Measurements from ENCODE around the gene PADI3. TPM values are rescaled to one million over a fixed set of nuclear protein-coding genes. Genes with fewer than 3 reads are reported as not detected.

The PADI3 gene
- total RNA-seq, 1 experiment from 2014 or later, result 0.61 TPM

DNA sequence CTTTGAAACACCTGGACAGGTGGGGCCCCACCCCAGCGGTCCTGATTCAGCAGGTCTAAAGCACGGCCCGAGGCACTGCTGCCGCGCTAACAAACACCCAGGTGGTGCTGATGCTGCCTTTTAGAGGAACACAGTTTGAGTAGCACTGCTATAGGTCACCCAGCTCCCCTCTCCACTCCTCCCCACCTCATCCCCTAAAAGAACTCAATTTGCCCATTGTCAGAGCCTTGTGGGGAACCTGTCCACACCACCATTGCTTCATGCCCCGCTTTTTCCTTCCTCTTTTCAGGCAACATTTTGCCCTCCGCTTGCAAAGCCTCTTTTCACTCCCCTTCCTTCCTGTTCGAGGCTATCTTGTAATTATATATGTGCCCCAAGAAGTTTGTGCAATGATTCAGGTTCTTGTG, 32.9 kb downstream of the PADI3 start:
- H3K36me3 Mint-ChIP-seq, result no peaks in the 10 kb centered on the region
- H3K27ac Mint-ChIP-seq, result no peak overlapping the region
- ATAC-seq, result no peak
- DNase-seq (ENCODE audit: low spot score), result no peak
- H3K9me3 Mint-ChIP-seq, result 0 out of 2 replicates have a peak, but pooled peaks cover 3% of the 10 kb centered on the region
- TF ChIP-seq ZNF121 (CRISPR knock-in tag; IDR thresholded peaks at IDR 0.05), result no peak
- TF ChIP-seq SMAD3 (CRISPR knock-in tag; IDR thresholded peaks at IDR 0.05; ENCODE audit: borderline replicate concordance), result no peak
- TF ChIP-seq, protein P1, sequence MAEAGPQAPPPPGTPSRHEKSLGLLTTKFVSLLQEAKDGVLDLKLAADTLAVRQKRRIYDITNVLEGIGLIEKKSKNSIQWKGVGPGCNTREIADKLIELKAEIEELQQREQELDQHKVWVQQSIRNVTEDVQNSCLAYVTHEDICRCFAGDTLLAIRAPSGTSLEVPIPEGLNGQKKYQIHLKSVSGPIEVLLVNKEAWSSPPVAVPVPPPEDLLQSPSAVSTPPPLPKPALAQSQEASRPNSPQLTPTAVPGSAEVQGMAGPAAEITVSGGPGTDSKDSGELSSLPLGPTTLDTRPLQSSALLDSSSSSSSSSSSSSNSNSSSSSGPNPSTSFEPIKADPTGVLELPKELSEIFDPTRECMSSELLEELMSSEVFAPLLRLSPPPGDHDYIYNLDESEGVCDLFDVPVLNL (CRISPR knock-in tag; IDR thresholded peaks at IDR 0.05; ENCODE audit: borderline replicate concordance, low read depth), result no peak
- TF ChIP-seq, protein P2, sequence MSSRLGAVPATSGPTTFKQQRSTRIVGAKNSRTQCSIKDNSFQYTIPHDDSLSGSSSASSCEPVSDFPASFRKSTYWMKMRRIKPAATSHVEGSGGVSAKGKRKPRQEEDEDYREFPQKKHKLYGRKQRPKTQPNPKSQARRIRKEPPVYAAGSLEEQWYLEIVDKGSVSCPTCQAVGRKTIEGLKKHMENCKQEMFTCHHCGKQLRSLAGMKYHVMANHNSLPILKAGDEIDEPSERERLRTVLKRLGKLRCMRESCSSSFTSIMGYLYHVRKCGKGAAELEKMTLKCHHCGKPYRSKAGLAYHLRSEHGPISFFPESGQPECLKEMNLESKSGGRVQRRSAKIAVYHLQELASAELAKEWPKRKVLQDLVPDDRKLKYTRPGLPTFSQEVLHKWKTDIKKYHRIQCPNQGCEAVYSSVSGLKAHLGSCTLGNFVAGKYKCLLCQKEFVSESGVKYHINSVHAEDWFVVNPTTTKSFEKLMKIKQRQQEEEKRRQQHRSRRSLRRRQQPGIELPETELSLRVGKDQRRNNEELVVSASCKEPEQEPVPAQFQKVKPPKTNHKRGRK (CRISPR knock-in tag; IDR thresholded peaks at IDR 0.05; ENCODE audit: borderline replicate concordance), result no peak
- no peak for TF ChIP-seq RORB (CRISPR knock-in tag; IDR thresholded peaks at IDR 0.05)
- TF ChIP-seq ATF6 (CRISPR knock-in tag; IDR thresholded peaks at IDR 0.05), result no peak
- TF ChIP-seq NFE2L1 (CRISPR knock-in tag; IDR thresholded peaks at IDR 0.05), result no peak
- TF ChIP-seq E2F1 (CRISPR knock-in tag; IDR thresholded peaks at IDR 0.05), result no peak
- no peak for TF ChIP-seq NR2C2 (CRISPR knock-in tag; IDR thresholded peaks at IDR 0.05)
- no peak for TF ChIP-seq IRF1 (CRISPR knock-in tag; IDR thresholded peaks at IDR 0.05)
- TF ChIP-seq, protein P3, sequence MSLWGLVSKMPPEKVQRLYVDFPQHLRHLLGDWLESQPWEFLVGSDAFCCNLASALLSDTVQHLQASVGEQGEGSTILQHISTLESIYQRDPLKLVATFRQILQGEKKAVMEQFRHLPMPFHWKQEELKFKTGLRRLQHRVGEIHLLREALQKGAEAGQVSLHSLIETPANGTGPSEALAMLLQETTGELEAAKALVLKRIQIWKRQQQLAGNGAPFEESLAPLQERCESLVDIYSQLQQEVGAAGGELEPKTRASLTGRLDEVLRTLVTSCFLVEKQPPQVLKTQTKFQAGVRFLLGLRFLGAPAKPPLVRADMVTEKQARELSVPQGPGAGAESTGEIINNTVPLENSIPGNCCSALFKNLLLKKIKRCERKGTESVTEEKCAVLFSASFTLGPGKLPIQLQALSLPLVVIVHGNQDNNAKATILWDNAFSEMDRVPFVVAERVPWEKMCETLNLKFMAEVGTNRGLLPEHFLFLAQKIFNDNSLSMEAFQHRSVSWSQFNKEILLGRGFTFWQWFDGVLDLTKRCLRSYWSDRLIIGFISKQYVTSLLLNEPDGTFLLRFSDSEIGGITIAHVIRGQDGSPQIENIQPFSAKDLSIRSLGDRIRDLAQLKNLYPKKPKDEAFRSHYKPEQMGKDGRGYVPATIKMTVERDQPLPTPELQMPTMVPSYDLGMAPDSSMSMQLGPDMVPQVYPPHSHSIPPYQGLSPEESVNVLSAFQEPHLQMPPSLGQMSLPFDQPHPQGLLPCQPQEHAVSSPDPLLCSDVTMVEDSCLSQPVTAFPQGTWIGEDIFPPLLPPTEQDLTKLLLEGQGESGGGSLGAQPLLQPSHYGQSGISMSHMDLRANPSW (CRISPR knock-in tag; conservative IDR thresholded peaks at IDR 0.05; ENCODE audit: low read depth), result no peak
- TF ChIP-seq, protein P4, sequence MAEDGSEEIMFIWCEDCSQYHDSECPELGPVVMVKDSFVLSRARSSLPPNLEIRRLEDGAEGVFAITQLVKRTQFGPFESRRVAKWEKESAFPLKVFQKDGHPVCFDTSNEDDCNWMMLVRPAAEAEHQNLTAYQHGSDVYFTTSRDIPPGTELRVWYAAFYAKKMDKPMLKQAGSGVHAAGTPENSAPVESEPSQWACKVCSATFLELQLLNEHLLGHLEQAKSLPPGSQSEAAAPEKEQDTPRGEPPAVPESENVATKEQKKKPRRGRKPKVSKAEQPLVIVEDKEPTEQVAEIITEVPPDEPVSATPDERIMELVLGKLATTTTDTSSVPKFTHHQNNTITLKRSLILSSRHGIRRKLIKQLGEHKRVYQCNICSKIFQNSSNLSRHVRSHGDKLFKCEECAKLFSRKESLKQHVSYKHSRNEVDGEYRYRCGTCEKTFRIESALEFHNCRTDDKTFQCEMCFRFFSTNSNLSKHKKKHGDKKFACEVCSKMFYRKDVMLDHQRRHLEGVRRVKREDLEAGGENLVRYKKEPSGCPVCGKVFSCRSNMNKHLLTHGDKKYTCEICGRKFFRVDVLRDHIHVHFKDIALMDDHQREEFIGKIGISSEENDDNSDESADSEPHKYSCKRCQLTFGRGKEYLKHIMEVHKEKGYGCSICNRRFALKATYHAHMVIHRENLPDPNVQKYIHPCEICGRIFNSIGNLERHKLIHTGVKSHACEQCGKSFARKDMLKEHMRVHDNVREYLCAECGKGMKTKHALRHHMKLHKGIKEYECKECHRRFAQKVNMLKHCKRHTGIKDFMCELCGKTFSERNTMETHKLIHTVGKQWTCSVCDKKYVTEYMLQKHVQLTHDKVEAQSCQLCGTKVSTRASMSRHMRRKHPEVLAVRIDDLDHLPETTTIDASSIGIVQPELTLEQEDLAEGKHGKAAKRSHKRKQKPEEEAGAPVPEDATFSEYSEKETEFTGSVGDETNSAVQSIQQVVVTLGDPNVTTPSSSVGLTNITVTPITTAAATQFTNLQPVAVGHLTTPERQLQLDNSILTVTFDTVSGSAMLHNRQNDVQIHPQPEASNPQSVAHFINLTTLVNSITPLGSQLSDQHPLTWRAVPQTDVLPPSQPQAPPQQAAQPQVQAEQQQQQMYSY (CRISPR knock-in tag; IDR thresholded peaks at IDR 0.05), result no peak
- H3K27me3 Mint-ChIP-seq (ENCODE audit: low read depth), result no peaks in the 10 kb centered on the region
- H3K4me3 Mint-ChIP-seq, result no peak overlapping the region
- POLR2A ChIA-PET, result no interaction called here
- H3K4me1 Mint-ChIP-seq, result no peaks in the 10 kb centered on the region
- CTCF ChIA-PET, result no interaction called here

All from WTC11 (cell line).